DND-41 (cell line): ENCODE results near the gene PADI2.

Experiments used
- ATAC-seq: fragments of 200-7000 bp; cut with Tn5 transposase; 3 replicates; pipeline ENCODE4 v1.9.1; 2021; ENCODE audit warnings: low read depth; ENCODE audit not compliant: insufficient read depth
- DNase-seq: peaks from one replicate; pipeline ENCODE4 v3.0.0-alpha.2; 2020
- H2AFZ ChIP-seq: 2 replicates; pipeline ENCODE4 v1.6.0; 2012; ENCODE audit warnings: low read depth, low read length
- H3K27ac ChIP-seq: 2 replicates; pipeline ENCODE4 v1.5.1; 2012; ENCODE audit warnings: low read length, inconsistent platforms
- H3K27me3 ChIP-seq: fragments of 200-600 bp; sonication (generic); 2 replicates; pipeline ENCODE4 v1.6.0; 2012; ENCODE audit warnings: low read length, mild to moderate bottlenecking, inconsistent platforms; ENCODE audit not compliant: insufficient read depth, poor library complexity
- H3K36me3 ChIP-seq: 2 replicates; pipeline ENCODE4 v1.5.1; 2012; ENCODE audit warnings: low read length, inconsistent platforms; ENCODE audit not compliant: insufficient read depth
- H3K4me1 ChIP-seq: 2 replicates; pipeline ENCODE4 v1.5.1; 2012; ENCODE audit warnings: mild to moderate bottlenecking, low read length; ENCODE audit not compliant: insufficient read depth
- H3K4me2 ChIP-seq: 2 replicates; pipeline ENCODE4 v1.6.0; 2012; ENCODE audit warnings: mild to moderate bottlenecking, moderate library complexity, low read length, inconsistent platforms; ENCODE audit not compliant: insufficient read depth
- H3K4me3 ChIP-seq, 2 experiments: fragments of 200-600 bp in 1 of 2; shearing (Covaris generic) in 1 of 2; 2 replicates each; pipeline ENCODE4 v1.5.1; 2012 to 2016; ENCODE audit warnings: inconsistent platforms in 2 of 2, low read length in 2 of 2, mild to moderate bottlenecking in 2 of 2, low read depth in 1 of 2, moderate library complexity in 1 of 2
- H3K79me2 ChIP-seq: 2 replicates; pipeline ENCODE4 v1.6.0; 2012; ENCODE audit warnings: low read length, inconsistent platforms; ENCODE audit not compliant: insufficient read depth
- H3K9ac ChIP-seq: 2 replicates; pipeline ENCODE4 v1.6.0; 2012; ENCODE audit warnings: low read depth, mild to moderate bottlenecking, inconsistent platforms, low read length, moderate library complexity
- H3K9me3 ChIP-seq: 2 replicates; pipeline ENCODE4 v1.5.1; 2012; ENCODE audit warnings: low read length, moderate library complexity, mild to moderate bottlenecking, inconsistent platforms; ENCODE audit not compliant: insufficient read depth, severe bottlenecking
- H4K20me1 ChIP-seq: 2 replicates; pipeline ENCODE4 v1.6.0; 2012; ENCODE audit warnings: low read length; ENCODE audit not compliant: insufficient read depth
- CTCF ChIP-seq: IDR thresholded peaks from 2 replicates; pipeline ENCODE4 v1.5.1; 2012; ENCODE audit warnings: borderline replicate concordance, low read length, moderate library complexity, mild to moderate bottlenecking; ENCODE audit not compliant: poor library complexity, severe bottlenecking; ENCODE audit errors: extremely low read depth
- EZH2 ChIP-seq: IDR thresholded peaks from 3 replicates; pipeline ENCODE4 v1.6.1; 2012; ENCODE audit warnings: borderline replicate concordance, low read depth, mild to moderate bottlenecking, moderate library complexity, low read length, inconsistent platforms; ENCODE audit not compliant: severe bottlenecking

The PADI2 gene

GRCh38 chr1:17122521-17123164 is 3.4 kb upstream of the PADI2 start:
- H3K4me2 ChIP-seq, result no peak overlapping the region
- H2AFZ ChIP-seq, result no peak overlapping the region
- no peaks in the 10 kb centered on the region for H3K36me3 ChIP-seq
- H3K4me1 ChIP-seq, result no peaks in the 10 kb centered on the region
- H3K9ac ChIP-seq, result no peak overlapping the region
- H3K79me2 ChIP-seq, result no peaks in the 10 kb centered on the region
- DNase-seq (no peak), ATAC-seq (no peak)
- H3K27me3 ChIP-seq, result peaks cover 7% of the 10 kb centered on the region
- peaks cover 6% of the 10 kb centered on the region; the same call in 1 of the 2 replicates for H4K20me1 ChIP-seq
- no peak for TF ChIP-seq EZH2
- no peak for TF ChIP-seq CTCF
- no peak overlapping the region for H3K27ac ChIP-seq
- H3K9me3 ChIP-seq, result no peaks in the 10 kb centered on the region
- no peak overlapping the region for H3K4me3 ChIP-seq

- no peak for TF ChIP-seq EZH2
- no peak for TF ChIP-seq CTCF
- H3K9me3 ChIP-seq, result no peaks in the 10 kb centered on the region
- no peak for DNase-seq
Measured at GRCh38 chr1:17121881-17122280, 2.6 kb upstream of the PADI2 start.

GRCh38 chr1:17120962-17121837 is 1.9 kb upstream of the PADI2 start:
- no peaks in the 10 kb centered on the region for H3K36me3 ChIP-seq
- no peak overlapping the region for H3K9ac ChIP-seq
- ATAC-seq (no peak), DNase-seq (no peak)
- H3K4me1 ChIP-seq, result no peaks in the 10 kb centered on the region
- H3K79me2 ChIP-seq, result no peaks in the 10 kb centered on the region
- no peaks in the 10 kb centered on the region for H3K9me3 ChIP-seq
- no peak for TF ChIP-seq CTCF
- TF ChIP-seq EZH2, result no peak
- peaks cover 16% of the 10 kb centered on the region for H3K27me3 ChIP-seq
- H4K20me1 ChIP-seq, result peaks cover 3% of the 10 kb centered on the region; the same call in 1 of the 2 replicates
- no peak overlapping the region for H3K27ac ChIP-seq
- H3K4me2 ChIP-seq, result no peak overlapping the region
- H2AFZ ChIP-seq, result no peak overlapping the region
- H3K4me3 ChIP-seq, result no peak overlapping the region

More at GRCh38 chr1:17121881-17122280, 2.6 kb upstream of the PADI2 start:
- H4K20me1 ChIP-seq, result peaks cover 6% of the 10 kb centered on the region; the same call in 1 of the 2 replicates
- H3K4me1 ChIP-seq, result no peaks in the 10 kb centered on the region
- H3K27me3 ChIP-seq, result peaks cover 11% of the 10 kb centered on the region
- no peak for ATAC-seq
- no peak overlapping the region for H3K4me2 ChIP-seq
- no peak overlapping the region for H2AFZ ChIP-seq
- no peak overlapping the region for H3K9ac ChIP-seq
- H3K27ac ChIP-seq, result no peak overlapping the region
- H3K79me2 ChIP-seq, result no peaks in the 10 kb centered on the region
- no peak overlapping the region for H3K4me3 ChIP-seq
- no peaks in the 10 kb centered on the region for H3K36me3 ChIP-seq
